ENCODE measurements around the gene TRPC3.

Gene TRPC3

DNA sequence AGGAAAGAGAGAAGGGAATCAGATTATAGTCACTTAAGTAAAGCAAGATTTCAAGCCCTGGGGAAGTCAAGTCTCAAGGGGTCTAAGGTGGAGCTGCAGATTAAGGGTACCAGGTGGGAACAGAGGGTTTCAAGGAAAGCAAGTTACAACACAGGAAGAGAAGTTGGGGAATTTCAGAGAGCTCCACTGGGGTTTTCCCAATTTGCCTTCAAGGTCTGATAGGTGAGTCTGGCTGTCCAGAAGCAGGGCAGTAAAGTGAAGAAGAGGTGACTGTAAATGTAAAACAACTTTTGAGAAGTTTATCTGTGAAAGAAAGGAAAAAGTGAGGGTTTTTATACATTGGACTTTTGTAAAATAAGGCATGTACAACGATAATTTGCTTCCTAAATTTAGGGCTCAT, 37.1 kb upstream of the TRPC3 start:
- H3K4me3 ChIP-seq (ENCODE audit: low read depth, low read length), result no peak overlapping the region
- TF ChIP-seq, protein P1, sequence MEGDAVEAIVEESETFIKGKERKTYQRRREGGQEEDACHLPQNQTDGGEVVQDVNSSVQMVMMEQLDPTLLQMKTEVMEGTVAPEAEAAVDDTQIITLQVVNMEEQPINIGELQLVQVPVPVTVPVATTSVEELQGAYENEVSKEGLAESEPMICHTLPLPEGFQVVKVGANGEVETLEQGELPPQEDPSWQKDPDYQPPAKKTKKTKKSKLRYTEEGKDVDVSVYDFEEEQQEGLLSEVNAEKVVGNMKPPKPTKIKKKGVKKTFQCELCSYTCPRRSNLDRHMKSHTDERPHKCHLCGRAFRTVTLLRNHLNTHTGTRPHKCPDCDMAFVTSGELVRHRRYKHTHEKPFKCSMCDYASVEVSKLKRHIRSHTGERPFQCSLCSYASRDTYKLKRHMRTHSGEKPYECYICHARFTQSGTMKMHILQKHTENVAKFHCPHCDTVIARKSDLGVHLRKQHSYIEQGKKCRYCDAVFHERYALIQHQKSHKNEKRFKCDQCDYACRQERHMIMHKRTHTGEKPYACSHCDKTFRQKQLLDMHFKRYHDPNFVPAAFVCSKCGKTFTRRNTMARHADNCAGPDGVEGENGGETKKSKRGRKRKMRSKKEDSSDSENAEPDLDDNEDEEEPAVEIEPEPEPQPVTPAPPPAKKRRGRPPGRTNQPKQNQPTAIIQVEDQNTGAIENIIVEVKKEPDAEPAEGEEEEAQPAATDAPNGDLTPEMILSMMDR (IDR thresholded peaks at IDR 0.05; ENCODE audit: low read depth, low read length), result no peak

DNA sequence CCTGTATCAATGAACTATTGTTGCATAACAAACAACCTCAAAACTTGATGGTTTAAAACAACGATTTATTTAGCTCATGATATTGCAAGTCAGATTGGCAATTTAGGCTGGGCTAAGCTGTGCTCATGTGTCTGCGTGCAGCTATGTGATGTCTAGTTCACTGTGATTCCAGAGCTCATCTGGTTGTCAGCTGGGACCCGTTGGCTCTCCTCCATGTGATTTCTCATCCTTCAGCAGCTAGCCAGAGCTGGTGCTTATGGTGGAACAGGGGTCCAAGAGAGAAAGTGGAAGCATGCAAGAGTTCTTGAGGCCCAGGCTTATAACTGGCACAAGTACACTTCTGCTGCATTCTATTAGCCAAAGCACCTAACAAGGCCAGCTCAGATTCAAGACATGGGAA, 28.8 kb upstream of the TRPC3 start:
- H3K4me3 ChIP-seq (ENCODE audit: low read depth, low read length), result no peak overlapping the region
- TF ChIP-seq, protein P1 (IDR thresholded peaks at IDR 0.05; ENCODE audit: low read depth, low read length), result no peak

DNA sequence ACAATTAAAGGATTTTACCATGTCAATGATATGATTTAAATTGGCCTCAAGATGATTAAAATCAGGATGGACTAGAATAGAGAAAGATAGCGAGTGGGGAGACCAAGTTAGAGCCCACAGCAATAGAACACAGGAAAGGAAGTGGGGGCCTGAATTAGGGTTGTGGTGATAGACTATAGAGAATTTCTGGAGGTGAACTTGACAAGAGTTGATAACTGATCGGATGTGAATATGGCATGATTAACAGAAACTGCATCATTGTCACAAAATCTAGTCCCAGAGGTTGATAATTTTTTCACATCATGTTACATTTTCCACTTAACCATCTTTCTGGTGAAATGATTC, 26.3 kb upstream of the TRPC3 start:
- no peak overlapping the region for H3K4me3 ChIP-seq (ENCODE audit: low read depth, low read length)
- TF ChIP-seq, protein P1 (IDR thresholded peaks at IDR 0.05; ENCODE audit: low read depth, low read length), result no peak

GRCh38 chr4:121977251-121978171, 25.7 kb upstream of the TRPC3 start:
- H3K4me3 ChIP-seq (ENCODE audit: low read depth, low read length), result no peak overlapping the region
- TF ChIP-seq, protein P1 (IDR thresholded peaks at IDR 0.05; ENCODE audit: low read depth, low read length), result no peak

DNA sequence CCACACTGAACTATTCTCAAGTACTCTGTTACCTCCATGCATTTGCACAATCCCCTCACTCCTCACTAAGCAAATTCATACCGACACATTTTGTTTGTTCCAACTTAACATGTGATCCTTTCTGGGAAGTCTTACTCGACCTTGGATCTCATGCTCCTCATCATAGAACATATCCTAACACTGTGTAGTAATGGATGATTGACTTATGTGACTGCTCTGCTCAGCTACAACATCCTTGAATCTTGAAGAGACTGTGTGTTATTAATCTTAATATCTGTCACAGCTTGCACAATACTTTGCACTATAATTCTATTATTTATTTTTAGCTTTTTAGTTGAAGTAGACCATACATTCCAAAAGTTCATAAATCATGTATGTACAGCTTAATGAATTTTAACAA, 23.9 kb upstream of the TRPC3 start:
- TF ChIP-seq, protein P1 (IDR thresholded peaks at IDR 0.05; ENCODE audit: low read depth, low read length), result no peak
- H3K4me3 ChIP-seq (ENCODE audit: low read depth, low read length), result no peak overlapping the region

- H3K4me3 ChIP-seq (ENCODE audit: low read depth, low read length), result no peak overlapping the region
- TF ChIP-seq, protein P1 (IDR thresholded peaks at IDR 0.05; ENCODE audit: low read depth, low read length), result no peak
Measured at GRCh38 chr4:121973816-121974215, 22.0 kb upstream of the TRPC3 start.

DNA sequence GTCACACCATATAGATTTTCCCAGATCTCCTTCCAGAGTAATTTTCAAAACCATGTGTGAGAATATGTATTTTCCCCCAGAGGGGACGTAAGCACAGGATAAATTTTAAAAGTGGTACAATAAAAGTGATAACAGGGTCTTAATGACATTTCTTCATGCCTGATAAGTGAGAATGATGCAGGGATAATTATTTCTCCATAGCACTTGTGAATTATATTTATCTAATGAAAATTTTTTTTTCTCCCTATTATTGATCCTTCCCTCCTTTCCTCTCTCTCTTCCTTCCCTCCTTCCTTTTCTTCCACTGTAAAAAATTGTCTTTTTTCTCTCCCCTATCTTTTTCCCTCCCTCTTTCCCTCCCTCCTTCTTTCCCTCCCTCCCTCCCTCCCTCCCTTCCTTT, 17.0 kb upstream of the TRPC3 start:
- TF ChIP-seq, protein P1 (IDR thresholded peaks at IDR 0.05; ENCODE audit: low read depth, low read length), result no peak
- no peak overlapping the region for H3K4me3 ChIP-seq (ENCODE audit: low read depth, low read length)

Measured in WI38 (cell line).